NCI-H1930 (cell line): ENCODE measurements around the gene SLMAP.

Experiments
- DNase-seq, 2 experiments: peaks; one replicate each; lab custom pipeline; 2025; lab: John Stamatoyannopoulos, UW

Gene SLMAP

DNA sequence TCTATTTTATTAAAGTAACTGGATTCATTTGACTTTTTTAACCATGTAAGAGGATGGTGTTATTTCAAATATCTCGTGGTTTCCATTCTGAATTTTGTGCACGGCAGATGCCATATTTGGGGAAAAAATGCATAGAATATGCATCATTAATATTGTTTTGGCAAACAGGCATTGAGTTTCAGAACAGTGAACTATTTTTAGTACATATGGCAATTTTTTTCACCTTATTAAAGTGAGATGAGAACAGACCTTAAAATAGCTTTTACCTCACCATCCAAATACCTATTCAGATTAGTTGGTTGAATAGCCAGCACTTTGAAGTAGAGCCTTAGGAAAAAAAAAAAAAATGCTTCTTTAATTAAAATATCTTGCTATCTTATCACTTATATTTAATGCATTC is 134.8 kb downstream of the SLMAP start:
- DNase-seq, result no peak

GRCh38 chr3:57892423-57892822 is 136.3 kb downstream of the SLMAP start:
- DNase-seq, result no peak

DNA sequence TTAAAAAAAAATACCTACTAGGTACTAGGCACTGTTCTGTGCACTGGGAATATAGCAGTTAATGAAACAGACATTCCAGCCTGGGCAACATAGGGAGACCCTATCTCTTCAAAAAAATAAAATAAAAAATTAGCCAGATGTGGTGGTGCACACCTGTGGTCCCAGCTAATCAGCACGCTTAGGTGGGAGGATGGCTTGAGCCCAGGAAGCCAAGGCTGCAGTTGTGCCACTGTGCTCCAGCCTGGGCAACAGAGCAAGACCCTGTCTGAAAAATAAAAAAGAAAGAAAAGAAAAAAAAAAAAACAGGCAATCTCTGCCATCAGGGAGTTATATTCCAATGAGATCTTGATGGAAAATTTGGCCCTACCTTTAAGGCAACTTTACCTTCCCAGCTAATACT is 137.0 kb downstream of the SLMAP start:
- DNase-seq, result no peak

DNA sequence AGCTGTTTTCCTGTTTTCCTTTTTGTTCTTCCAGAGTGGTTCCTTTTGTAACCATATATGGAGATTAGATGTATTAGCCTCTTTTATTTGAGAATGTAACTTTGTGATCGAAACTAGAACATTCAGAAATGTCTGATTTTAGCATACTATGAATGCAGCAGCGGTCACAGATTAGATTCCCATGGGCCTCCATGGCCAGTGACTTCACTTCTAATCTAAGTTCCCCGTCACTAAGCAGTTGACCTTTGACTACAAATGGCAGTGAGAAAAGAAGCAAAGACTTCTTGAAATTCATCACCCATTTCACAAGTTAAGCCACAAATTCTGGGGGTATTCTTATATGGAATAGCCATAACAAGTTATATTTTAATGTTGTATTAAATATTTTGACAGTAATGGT is 137.6 kb downstream of the SLMAP start:
- no peak for DNase-seq

DNA sequence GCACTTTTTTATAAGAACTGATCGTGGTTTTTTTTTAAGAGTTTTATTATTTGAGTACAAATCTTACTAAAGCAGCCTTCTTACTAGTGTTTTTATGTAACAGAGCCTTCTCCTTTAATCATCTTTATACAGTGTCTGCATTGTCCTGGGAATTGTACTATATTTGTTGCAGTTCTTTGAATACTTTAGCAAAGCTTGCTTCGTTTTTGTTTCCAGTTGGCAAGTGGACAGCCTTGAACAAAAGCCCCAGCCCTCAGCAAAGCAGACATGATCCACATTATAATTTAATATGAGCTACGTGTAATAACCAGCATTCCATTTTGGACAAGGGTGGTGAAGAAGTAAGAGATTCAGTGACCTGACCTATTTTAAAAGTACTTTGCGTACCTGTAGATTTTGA is 139.9 kb downstream of the SLMAP start:
- no peak for DNase-seq

GRCh38 chr3:57896691-57897090 is 140.6 kb downstream of the SLMAP start:
- DNase-seq, result peak in 1 of 2 experiments; percentile 33

DNA sequence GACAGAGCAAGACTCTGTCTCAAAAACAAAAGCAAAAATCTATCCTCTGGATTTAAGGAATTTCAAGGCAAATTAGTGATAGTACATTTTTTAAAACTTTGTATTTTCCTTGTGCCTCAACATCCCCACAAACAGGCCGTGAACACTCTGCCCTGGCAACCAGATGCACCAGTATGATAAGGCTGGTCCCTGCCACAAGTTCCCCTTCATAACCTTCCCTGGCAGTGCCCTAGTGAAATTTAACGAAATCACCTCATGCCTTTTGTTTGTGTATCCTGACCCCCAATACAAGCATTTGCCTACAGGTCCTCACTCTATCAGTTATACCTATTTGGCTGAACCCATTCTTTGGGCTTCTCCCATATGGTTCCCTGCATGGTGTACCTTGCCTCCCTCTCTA is 144.7 kb downstream of the SLMAP start:
- no peak for DNase-seq

GRCh38 chr3:57903124-57903890 is 147.2 kb downstream of the SLMAP start:
- no peak for DNase-seq

- no peak for DNase-seq
Measured at GRCh38 chr3:57910990-57911389, 154.9 kb downstream of the SLMAP start.

- no peak for DNase-seq
Measured at GRCh38 chr3:57911593-57911992, 155.5 kb downstream of the SLMAP start.

DNA sequence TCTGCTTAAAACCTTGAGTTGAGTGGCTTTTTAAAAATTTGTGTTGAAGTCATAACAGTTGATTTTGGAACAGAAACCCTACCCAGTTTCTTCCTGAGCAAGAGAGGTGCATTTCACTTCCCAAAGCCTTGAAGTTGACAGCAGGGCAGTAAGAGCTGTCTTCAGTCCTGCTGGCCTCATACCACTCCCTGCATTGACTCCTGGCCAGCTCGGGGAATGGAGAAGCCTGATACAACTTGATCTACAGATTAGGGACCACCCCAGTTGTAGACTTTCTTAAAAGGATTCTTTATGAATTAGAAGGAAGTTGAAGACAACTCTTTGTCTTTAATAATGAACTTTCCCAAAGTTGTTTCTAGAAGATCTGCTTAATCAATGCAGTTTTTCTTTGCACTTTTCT is 161.5 kb downstream of the SLMAP start:
- DNase-seq, result no peak

DNA sequence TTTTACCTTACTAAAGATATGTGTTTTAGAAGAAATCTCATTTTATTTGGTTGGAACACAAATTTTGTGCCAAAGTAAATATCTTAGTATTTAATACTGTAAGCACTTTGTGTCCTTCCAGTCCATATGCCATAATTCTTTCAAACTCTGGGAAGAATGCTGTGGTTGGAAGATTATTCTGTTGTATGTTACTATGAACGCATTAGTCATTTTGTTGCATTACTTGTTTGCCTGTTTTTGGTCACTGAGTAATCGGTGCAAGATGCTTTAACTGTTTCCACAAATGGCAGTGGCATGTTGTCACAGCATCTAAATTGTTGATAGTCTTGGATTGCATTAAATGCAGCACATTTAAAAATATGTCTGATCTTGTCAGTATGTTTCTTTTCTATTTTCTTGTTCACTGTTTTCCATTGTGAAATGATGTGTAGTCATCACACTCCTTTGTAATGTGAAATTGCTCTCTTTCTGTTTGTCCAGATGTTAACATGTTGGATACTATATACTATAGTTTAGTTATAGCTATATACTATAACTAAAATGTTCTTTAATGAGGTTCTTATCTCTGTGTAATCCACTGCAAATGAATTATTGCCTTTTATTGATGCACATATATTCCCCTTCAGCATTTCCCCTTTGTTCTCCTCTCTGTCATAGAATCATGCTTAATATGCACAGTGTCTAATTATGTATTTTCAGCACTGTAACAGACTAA is 162.2 kb downstream of the SLMAP start:
- no peak for DNase-seq

DNA sequence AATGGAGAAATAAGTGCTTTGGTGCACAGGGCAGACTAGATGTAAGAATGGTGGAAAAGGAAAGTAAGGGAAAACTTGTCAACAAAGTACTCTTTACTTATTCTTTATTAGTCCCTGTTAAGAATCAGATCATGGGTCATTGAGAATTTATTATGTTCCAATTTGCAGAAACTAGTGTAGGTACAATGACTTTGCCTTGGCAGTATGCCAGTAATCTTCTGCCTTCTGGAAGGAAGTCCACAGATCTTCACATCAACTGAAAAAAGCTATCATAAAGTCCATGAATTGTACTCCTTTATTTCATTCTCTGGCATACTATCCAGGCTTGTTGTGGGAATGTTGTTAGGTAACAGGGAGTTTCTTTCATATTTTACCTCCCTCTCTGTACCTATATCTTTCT is 163.9 kb downstream of the SLMAP start:
- no peak for DNase-seq

DNA sequence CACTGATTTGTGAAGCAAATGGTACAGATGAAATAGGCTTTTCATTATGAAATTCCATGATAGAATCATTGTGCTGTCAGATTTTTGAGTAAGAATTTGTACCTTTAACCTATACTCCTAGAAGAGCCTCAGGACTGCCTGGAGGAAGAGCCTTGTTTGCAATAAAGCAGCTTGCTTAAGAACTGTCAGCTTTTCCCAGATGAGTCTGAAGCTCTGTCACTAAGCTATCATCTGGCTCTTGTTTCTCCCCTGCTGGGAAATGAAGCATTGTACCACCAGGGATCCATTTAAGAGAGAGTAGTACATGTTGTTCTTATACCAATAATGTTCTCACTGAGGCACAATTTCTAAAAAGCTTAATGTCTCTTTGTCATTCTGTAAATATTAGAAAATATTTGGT is 167.0 kb downstream of the SLMAP start:
- no peak for DNase-seq

DNA sequence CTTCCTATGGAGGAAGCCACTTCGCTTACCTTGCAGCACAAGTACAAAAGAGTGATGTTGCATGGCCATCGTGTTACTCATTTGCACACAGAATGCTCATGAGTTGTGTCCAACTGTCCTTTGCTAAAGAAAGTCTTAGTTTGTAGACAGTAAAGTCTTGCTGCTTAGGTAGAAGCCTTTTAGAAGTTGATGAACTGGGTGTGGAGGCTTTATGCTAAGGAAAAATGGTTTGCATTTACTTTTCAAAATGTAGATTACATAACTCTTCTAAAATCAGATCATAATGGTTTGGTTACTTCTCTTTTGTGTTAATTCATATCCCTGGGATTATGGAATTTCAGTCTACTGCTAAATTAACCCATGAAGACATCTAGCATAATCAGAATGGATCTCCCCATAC is 167.6 kb downstream of the SLMAP start:
- DNase-seq, result no peak

GRCh38 chr3:57927166-57927565 is 171.1 kb downstream of the SLMAP start:
- no peak for DNase-seq

DNA sequence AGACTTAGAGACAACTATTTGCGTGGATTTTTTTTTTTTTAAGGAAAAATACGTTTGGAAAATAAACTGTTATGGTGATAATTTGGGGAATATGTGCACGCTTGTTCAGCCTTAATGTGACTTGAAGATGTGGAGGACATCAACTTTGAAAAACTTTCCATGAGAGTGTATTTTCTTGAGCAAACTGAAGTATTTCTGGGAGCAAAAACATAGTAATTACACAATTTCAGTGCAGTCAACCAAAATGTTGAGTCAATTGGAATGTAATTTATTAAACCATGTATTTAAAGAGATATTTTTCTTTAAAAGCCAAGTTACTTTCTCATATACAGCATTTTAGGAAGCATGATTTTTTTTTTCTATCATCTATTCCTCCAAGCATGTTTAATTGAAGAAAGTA is 171.8 kb downstream of the SLMAP start:
- DNase-seq, result no peak

- no peak for DNase-seq
Measured at GRCh38 chr3:57928511-57928910, 172.4 kb downstream of the SLMAP start.

DNA sequence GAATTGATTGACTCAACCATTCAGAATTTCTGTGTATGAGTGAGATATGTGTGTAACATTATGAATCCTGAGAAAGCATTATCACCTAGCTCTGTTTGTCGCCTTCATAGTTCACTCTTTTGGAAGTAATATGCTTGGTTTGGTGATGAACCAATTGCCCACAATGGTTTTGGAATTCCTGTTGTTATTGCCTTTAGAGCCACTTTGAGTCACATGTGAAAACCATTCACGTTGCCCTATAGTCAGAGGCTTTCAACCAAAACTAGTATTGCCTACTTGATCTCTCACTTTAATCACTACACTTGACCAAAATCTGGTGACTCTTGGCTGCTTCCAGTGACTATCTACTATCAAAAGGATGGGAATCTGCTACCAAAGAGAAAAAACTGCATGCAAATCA is 173.9 kb downstream of the SLMAP start:
- no peak for DNase-seq

GRCh38 chr3:57933602-57934001 is 177.5 kb downstream of the SLMAP start:
- DNase-seq, result no peak

DNA sequence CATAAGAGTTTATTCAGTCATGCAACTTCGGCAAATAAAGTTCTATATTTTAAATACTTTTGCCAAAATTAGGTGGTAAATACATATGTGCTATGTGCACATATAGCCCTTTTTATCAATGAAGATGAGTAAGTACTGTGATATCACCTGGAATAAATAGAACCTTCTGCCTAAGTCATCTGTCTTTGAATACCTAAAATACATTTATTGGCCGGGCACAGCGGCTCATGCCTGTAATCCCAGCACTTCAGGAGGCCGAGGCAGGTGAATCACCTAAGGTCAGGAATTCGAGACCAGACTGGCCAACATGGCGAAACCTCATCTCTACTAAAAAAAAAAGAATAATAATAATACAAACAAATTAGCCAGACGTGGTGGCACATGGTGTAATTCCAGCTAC is 178.3 kb downstream of the SLMAP start:
- DNase-seq, result no peak

DNA sequence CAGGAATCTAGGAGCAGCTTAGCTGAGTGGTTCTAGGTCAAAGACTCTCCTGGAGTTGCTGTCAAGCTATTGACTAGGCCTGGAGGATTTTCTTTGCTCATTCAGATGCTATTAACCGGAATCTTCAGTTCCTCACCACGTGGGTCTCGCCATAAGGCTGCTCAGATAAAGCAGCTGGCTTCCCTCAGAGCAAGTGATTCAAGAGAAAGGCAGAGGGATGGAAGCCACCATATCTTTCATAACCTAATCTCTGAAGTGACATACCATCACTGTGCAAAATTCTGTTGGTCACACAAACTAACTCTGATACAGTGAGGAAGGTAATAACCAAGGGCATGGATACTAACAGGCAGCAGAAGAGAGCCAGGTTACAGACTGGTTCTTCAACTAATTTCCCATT is 179.4 kb downstream of the SLMAP start:
- DNase-seq, result no peak

DNA sequence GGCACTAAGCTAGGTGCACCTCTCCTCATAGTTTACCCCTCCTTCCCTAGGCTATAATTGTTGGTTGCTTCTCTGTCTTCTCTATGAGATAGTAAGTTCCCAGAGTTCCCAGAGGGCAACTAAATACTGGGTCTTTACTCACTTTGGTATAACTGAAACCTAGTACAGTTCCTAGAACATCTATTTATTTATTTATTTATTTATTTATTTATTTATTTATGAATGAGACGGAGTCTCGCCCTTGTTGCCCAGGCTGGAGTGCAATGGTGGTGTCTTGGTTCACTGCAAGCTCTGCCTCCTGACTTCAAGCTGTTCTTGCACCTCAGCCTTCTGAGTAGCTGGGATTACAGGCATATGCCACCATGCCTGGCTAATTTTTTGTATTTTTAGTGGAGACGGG is 181.0 kb downstream of the SLMAP start:
- no peak for DNase-seq

DNA sequence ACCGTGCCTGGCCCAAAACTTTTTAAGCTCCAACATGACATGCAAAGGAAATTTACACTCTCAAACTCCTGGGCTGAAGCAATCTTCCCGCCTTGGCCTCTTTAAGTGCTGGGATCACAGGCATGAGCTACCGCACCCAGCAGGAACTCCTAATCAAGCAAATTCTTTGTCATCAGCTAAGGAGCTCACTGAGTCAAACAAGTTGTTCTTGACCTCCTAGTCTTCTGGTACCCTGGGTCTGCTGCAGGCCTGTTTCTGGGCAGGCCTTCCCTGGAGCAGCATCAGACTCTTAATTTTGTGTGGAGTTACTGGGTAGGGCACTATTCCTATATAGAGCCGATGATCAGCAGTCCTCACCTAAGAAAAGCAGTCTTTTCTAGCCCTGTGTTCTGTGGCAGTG is 183.7 kb downstream of the SLMAP start:
- DNase-seq, result no peak
